Panc1 (cell line): ENCODE results near the gene RPL41. TPM values are rescaled to one million over a fixed set of nuclear protein-coding genes. Genes with fewer than 3 reads are reported as not detected.

Source experiments
- ATAC-seq: fragments of 200-7000 bp; cut with Tn5 transposase; 2 replicates; pipeline ENCODE4 v1.9.1; 2020; ENCODE audit warnings: mild to moderate bottlenecking, moderate library complexity
- BruUV-seq: library from RNA; stranded (reverse); fragments of 400-500 nt; replicated peaks from 2 replicates; lab custom pipeline; 2021; lab: Mats Ljungman, UMichigan
- CTCF ChIA-PET: fragments of 300-600 bp; sonication (Branson Sonifier 250); formaldehyde crosslinking; loops from one replicate; lab custom pipeline; 2022; ENCODE audit warnings: antibody characterized with exemption; lab: Charles Lee
- POLR2A ChIA-PET: fragments of 300-600 bp; sonication (Branson Sonifier 250); formaldehyde crosslinking; loops from one replicate; lab custom pipeline; 2022; ENCODE audit warnings: antibody characterized with exemption; lab: Charles Lee
- DNase-seq: peaks from one replicate; pipeline ENCODE4 v3.0.0-alpha.2; 2010; ENCODE audit warnings: low read depth, low spot score
- H3K27ac ChIP-seq: 2 replicates; pipeline ENCODE4 v1.5.1; 2011; ENCODE audit warnings: mild to moderate bottlenecking, low read length, inconsistent platforms
- H3K27me3 ChIP-seq: fragments of 200-500 bp; sonication (Bioruptor generic); 2 replicates; pipeline ENCODE4 v1.6.0; 2014; ENCODE audit warnings: low read length, inconsistent platforms; ENCODE audit not compliant: control insufficient read depth, insufficient read depth
- H3K36me3 ChIP-seq: fragments of 200-500 bp; sonication (Bioruptor generic); 2 replicates; pipeline ENCODE4 v1.5.1; 2014; ENCODE audit warnings: inconsistent platforms, mild to moderate bottlenecking, low read length, moderate library complexity; ENCODE audit not compliant: control insufficient read depth, insufficient read depth
- H3K4me1 ChIP-seq: 2 replicates; pipeline ENCODE4 v1.5.1; 2011; ENCODE audit warnings: inconsistent platforms, mild to moderate bottlenecking, low read length, moderate library complexity; ENCODE audit not compliant: control insufficient read depth, insufficient read depth
- H3K4me3 ChIP-seq, 2 experiments: 2 replicates each; pipeline ENCODE4 v1.5.1; 2011 to 2012; ENCODE audit warnings: low read depth in 2 of 2, low read length in 2 of 2, mild to moderate bottlenecking in 2 of 2, inconsistent platforms in 1 of 2, moderate library complexity in 1 of 2
- H3K9me3 ChIP-seq: fragments of 200-500 bp; sonication (Bioruptor generic); 2 replicates; pipeline ENCODE4 v1.5.1; 2014; ENCODE audit warnings: low read depth, mild to moderate bottlenecking, inconsistent platforms, low read length, moderate library complexity; ENCODE audit not compliant: control insufficient read depth, insufficient read depth
- POLR2AphosphoS5 ChIP-seq: IDR thresholded peaks from 2 replicates; pipeline ENCODE4 v1.6.1; 2012; ENCODE audit warnings: mild to moderate bottlenecking, low read depth, low read length, moderate library complexity
- REST ChIP-seq, 2 experiments: IDR thresholded peaks; 2 replicates each; pipeline ENCODE4 v1.6.1; 2011 to 2012; ENCODE audit warnings: low read depth in 2 of 2, control low read depth in 1 of 2, low read length in 1 of 2, mild to moderate bottlenecking in 1 of 2, moderate library complexity in 1 of 2; ENCODE audit not compliant: insufficient read depth in 1 of 2
- SIN3A ChIP-seq: IDR thresholded peaks from 2 replicates; pipeline ENCODE4 v1.6.1; 2012; ENCODE audit warnings: low read depth, mild to moderate bottlenecking, low read length, moderate library complexity, borderline replicate concordance; ENCODE audit not compliant: insufficient read depth
- TCF7L2 ChIP-seq: IDR thresholded peaks from 2 replicates; pipeline ENCODE4 v1.6.1; 2011; ENCODE audit warnings: mild to moderate bottlenecking, low read depth, low read length, inconsistent platforms
- in situ Hi-C: cut with HindIII; loops from 2 replicates; pipeline ENCODE4 v1.10.0; 2016; ENCODE audit warnings: low sequenced_read_pairs, low pct_unique_long_range_greater_than_20kb
- intact Hi-C: fragments of 100-400 bp; cut with micrococcal nuclease; formaldehyde crosslinking; loops from one replicate; pipeline ENCODE4 v1.10.0; 2022; ENCODE audit not compliant: unreplicated experiment
- total RNA-seq: library from RNA; stranded (reverse); gene quantifications from one replicate; pipeline ENCODE4 v1.2.1, GENCODE V29; 2021; ENCODE audit not compliant: unreplicated experiment
- TF ChIP-seq, protein P1 (sequence below): fragments of 450-650 bp; IDR thresholded peaks from 2 replicates; pipeline ENCODE4 v1.5.1; 2017; ENCODE audit warnings: mild to moderate bottlenecking

The RPL41 gene
- total RNA-seq, 1 experiment from 2014 or later: 2,264 TPM

DNA sequence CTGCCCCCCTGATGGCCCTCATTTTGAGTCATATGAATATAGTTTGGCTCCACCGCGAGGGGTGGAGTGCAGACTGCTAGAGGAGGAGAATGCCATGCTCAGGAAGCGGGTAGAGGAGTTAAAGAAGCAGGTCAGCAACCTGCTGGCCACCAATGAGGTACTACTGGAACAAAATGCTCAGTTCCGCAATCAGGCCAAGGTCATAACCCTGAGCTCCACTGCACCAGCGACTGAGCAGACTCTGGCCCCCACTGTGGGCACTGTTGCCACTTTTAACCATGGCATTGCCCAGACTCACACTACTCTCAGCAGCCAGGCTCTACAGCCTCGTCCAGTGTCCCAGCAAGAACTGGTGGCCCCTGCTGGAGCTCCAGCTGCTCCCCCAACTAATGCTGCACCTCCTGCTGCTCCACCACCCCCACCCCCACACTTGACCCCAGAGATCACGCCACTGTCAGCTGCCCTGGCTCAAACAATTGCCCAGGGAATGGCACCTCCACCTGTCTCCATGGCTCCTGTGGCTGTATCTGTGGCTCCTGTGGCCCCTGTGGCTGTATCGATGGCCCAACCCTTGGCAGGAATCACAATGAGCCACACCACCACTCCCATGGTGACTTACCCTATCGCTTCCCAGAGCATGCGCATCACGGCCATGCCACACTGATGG is 4.9 kb downstream of the RPL41 start:
- Histone ChIP-seq H3K9me3 (no peaks in the 10 kb centered on the region), H3K27me3 (no peaks in the 10 kb centered on the region), H3K4me3 (no peak overlapping the region), H3K4me1 (peaks cover 23% of the 10 kb centered on the region), H3K27ac (no peak overlapping the region), H3K36me3 (peaks cover 8% of the 10 kb centered on the region; the same call in 1 of the 2 replicates)
- in situ Hi-C loops (no loop called here), intact Hi-C loops (no loop called here)
- DNase-seq (no peak), ATAC-seq (no peak)
- TF ChIP-seq TCF7L2 (no peak), SIN3A (no peak), REST (IDR thresholded peaks at IDR 0.05; ENCODE audit: insufficient read depth in 1 of 2, low read depth in 2 of 2, low read length in 1 of 2) (no peak), POLR2AphosphoS5 (no peak)
- TF ChIP-seq, protein P1, sequence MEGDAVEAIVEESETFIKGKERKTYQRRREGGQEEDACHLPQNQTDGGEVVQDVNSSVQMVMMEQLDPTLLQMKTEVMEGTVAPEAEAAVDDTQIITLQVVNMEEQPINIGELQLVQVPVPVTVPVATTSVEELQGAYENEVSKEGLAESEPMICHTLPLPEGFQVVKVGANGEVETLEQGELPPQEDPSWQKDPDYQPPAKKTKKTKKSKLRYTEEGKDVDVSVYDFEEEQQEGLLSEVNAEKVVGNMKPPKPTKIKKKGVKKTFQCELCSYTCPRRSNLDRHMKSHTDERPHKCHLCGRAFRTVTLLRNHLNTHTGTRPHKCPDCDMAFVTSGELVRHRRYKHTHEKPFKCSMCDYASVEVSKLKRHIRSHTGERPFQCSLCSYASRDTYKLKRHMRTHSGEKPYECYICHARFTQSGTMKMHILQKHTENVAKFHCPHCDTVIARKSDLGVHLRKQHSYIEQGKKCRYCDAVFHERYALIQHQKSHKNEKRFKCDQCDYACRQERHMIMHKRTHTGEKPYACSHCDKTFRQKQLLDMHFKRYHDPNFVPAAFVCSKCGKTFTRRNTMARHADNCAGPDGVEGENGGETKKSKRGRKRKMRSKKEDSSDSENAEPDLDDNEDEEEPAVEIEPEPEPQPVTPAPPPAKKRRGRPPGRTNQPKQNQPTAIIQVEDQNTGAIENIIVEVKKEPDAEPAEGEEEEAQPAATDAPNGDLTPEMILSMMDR: no peak
- no TSS peak for BruUV-seq
- ChIA-PET CTCF (no interaction called here), POLR2A (no interaction called here)

GRCh38 chr12:56122637-56123036 is 6.2 kb downstream of the RPL41 start:
- no peaks in the 10 kb centered on the region for H3K9me3 ChIP-seq
- no peaks in the 10 kb centered on the region; the same call in 1 of the 2 replicates for H3K36me3 ChIP-seq
- POLR2A ChIA-PET: interaction anchor here (0.6 to 0.7 kb wide), 3 partner anchors 40 to 66 kb away, joined by 3 to 7 read pairs (median 5); no protein-coding TSS in a partner anchor
- H3K27ac ChIP-seq: no peak overlapping the region
- no peak for DNase-seq
- H3K4me1 ChIP-seq: peaks cover 35% of the 10 kb centered on the region
- intact Hi-C loops: no loop called here
- TF ChIP-seq SIN3A: no peak
- no peak for TF ChIP-seq REST (IDR thresholded peaks at IDR 0.05; ENCODE audit: insufficient read depth in 1 of 2, low read depth in 2 of 2, low read length in 1 of 2)
- TF ChIP-seq POLR2AphosphoS5: no peak
- TF ChIP-seq, protein P1: no peak
- TF ChIP-seq TCF7L2: no peak
- BruUV-seq: no TSS peak
- in situ Hi-C loops: no loop called here
- no peak for ATAC-seq
- no peak overlapping the region for H3K4me3 ChIP-seq
- CTCF ChIA-PET: no interaction called here
- H3K27me3 ChIP-seq: no peaks in the 10 kb centered on the region
